Gastroesophageal sphincter (tissue), 4 donors: ENCODE results near the gene SETD9. TPM values are rescaled to one million over a fixed set of nuclear protein-coding genes. Genes with fewer than 3 reads are reported as not detected.

ENCODE experiments used
- ATAC-seq: fragments of 150-250 bp; one replicate; pipeline ENCODE4 v1.9.1; 2016; ENCODE audit warnings: mild to moderate bottlenecking, moderate library complexity
- H3K27ac ChIP-seq, 4 donors: fragments of 200-600 bp; sonication (generic) in 3 of 4; 1 replicate in 3 of 4; 2 replicates in 1 of 4; pipeline ENCODE4 v1.5.1; 2016 to 2019
- H3K27me3 ChIP-seq: fragments of 200-600 bp; sonication (generic); one replicate; pipeline ENCODE4 v1.5.1; 2019
- H3K36me3 ChIP-seq, 2 donors: fragments of 200-600 bp; sonication (generic); one replicate each; pipeline ENCODE4 v1.5.1; 2019; ENCODE audit warnings: control low read depth in 1 of 2
- H3K4me1 ChIP-seq, 3 donors: fragments of 200-600 bp; sonication (generic); 1 replicate in 2 of 3; 2 replicates in 1 of 3; pipeline ENCODE4 v1.5.1; 2016 to 2019; ENCODE audit warnings: control low read depth in 2 of 3
- H3K4me3 ChIP-seq, 2 donors: fragments of 200-600 bp; sonication (generic); one replicate each; pipeline ENCODE4 v1.5.1; 2019; ENCODE audit warnings: mild to moderate bottlenecking in 1 of 2, moderate library complexity in 1 of 2
- H3K9me3 ChIP-seq, 3 donors: fragments of 200-600 bp; sonication (generic); one replicate each; pipeline ENCODE4 v1.5.1; 2017 to 2019; ENCODE audit warnings: control low read depth in 2 of 3
- EP300 ChIP-seq: sonication (generic); formaldehyde crosslinking; IDR thresholded peaks from one replicate; pipeline ENCODE4 v1.6.1; 2017; ENCODE audit warnings: antibody characterized with exemption, mild to moderate bottlenecking
- POLR2A ChIP-seq, 2 donors: fragments of 450-650 bp; IDR thresholded peaks; one replicate each; pipeline ENCODE4 v1.6.1; 2017; ENCODE audit warnings: antibody characterized with exemption in 2 of 2, mild to moderate bottlenecking in 2 of 2, moderate library complexity in 1 of 2
- POLR2AphosphoS5 ChIP-seq: sonication (generic); formaldehyde crosslinking; IDR thresholded peaks from one replicate; pipeline ENCODE4 v1.6.1; 2017; ENCODE audit warnings: antibody characterized with exemption
- WGBS, 2 donors: methylation state at CpG; one replicate each; pipeline ENCODE4 v1.1.5; 2018; ENCODE audit warnings: low coverage in 1 of 2; 5-methylcytosine and 5-hydroxymethylcytosine counted together
- total RNA-seq, 4 donors: library from RNA; depleted of rRNA; stranded (reverse); fragments of >200 nt; gene quantifications; one replicate each; pipeline ENCODE4 v1.1.0, GENCODE V29; 2016
- TF ChIP-seq, protein P1 (sequence below), 4 experiments: fragments of 200-600 bp in 2 of 4; fragments of 450-650 bp in 2 of 4; sonication (generic) in 1 of 4; IDR thresholded peaks; one replicate each; pipeline ENCODE4 v1.5.1; 2017 to 2019; ENCODE audit warnings: antibody characterized with exemption in 4 of 4, mild to moderate bottlenecking in 2 of 4, moderate library complexity in 2 of 4

The SETD9 gene
- total RNA-seq, 4 donors from 2014 or later: 5.9 to 19.6 (median 15.5) TPM

DNA sequence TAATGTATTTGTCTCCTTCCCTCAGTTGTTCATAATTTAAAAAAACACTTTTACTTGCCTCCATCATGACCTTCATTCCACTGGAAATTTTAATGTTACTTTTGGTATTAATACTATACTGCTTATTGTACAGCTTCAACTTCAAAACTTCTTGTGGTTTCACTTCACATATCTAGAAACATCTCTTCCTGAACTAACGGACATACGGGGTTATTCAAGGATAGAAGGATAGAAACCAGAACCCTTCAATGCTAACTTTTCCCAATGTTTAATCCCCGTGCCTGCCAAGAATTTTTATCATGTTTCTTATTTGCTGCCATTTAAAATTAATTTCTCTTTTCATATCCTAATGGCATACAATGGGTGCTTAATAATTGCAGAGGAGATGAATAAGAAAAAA, 36.3 kb upstream of the SETD9 start:
- no peak for ATAC-seq
- WGBS, 2 donors: 33 to 64% methylated on average over 3 of the region's 3 CpGs

DNA sequence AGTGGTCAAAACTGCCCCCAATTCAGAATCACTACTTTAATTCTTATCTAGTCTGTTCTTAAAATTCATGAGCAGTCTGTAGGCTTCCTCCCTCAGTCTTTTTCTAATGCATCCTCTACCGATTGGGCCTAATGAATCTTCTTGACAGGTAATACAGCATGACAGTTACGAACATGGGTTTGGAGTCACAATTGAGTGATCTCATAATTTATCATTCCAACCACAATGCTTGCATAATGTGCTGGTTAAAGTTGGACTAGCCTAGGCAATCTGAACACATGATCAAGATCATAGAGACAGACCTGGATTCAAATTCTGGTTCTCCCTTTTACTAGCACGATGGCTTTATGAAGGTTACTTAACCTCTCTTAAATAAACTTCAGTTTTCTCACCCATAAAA, 33.1 kb upstream of the SETD9 start:
- TF ChIP-seq EP300 (no peak), POLR2A (IDR thresholded peaks at IDR 0.05) (no peak), POLR2AphosphoS5 (no peak)
- TF ChIP-seq, protein P1, sequence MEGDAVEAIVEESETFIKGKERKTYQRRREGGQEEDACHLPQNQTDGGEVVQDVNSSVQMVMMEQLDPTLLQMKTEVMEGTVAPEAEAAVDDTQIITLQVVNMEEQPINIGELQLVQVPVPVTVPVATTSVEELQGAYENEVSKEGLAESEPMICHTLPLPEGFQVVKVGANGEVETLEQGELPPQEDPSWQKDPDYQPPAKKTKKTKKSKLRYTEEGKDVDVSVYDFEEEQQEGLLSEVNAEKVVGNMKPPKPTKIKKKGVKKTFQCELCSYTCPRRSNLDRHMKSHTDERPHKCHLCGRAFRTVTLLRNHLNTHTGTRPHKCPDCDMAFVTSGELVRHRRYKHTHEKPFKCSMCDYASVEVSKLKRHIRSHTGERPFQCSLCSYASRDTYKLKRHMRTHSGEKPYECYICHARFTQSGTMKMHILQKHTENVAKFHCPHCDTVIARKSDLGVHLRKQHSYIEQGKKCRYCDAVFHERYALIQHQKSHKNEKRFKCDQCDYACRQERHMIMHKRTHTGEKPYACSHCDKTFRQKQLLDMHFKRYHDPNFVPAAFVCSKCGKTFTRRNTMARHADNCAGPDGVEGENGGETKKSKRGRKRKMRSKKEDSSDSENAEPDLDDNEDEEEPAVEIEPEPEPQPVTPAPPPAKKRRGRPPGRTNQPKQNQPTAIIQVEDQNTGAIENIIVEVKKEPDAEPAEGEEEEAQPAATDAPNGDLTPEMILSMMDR (IDR thresholded peaks at IDR 0.05): no peak
- Histone ChIP-seq H3K36me3 (peaks cover 0 to 90% of the 10 kb centered on the region in 2 donors), H3K4me3 (no peak overlapping the region), H3K9me3 (no peaks in the 10 kb centered on the region), H3K27me3 (no peaks in the 10 kb centered on the region), H3K4me1 (no peaks in the 10 kb centered on the region), H3K27ac (no peak overlapping the region)
- no peak for ATAC-seq
- 69 to 90% methylated on average over 2 to 3 of the region's 3 CpGs for WGBS, 2 donors

More for the DNA sequence above, 36.3 kb upstream of the SETD9 start:
- no peaks in the 10 kb centered on the region for H3K4me1 ChIP-seq
- peaks cover 0 to 81% of the 10 kb centered on the region in 2 donors for H3K36me3 ChIP-seq
- H3K27ac ChIP-seq: no peak overlapping the region
- no peak overlapping the region for H3K4me3 ChIP-seq
- no peaks in the 10 kb centered on the region for H3K9me3 ChIP-seq
- H3K27me3 ChIP-seq: no peaks in the 10 kb centered on the region
- TF ChIP-seq, protein P1 (IDR thresholded peaks at IDR 0.05): no peak

DNA sequence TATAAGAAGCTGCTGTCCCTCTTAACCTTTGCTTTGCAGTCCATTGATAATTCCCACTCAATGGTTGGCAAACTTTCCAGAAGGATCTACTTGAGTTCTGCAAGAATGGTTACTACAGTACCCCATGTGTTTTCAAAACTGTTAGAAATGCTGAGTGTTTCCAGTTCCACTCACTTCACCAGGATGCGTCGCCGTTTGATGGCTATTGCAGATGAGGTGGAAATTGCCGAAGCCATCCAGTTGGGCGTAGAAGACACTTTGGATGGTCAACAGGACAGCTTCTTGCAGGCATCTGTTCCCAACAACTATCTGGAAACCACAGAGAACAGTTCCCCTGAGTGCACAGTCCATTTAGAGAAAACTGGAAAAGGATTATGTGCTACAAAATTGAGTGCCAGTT, 27.8 kb upstream of the SETD9 start:
- no peaks in the 10 kb centered on the region for H3K4me1 ChIP-seq
- no peak overlapping the region for H3K4me3 ChIP-seq
- no peak overlapping the region for H3K27ac ChIP-seq
- H3K36me3 ChIP-seq: peaks cover 0 to 93% of the 10 kb centered on the region in 2 donors
- H3K27me3 ChIP-seq: no peaks in the 10 kb centered on the region
- no peaks in the 10 kb centered on the region for H3K9me3 ChIP-seq
- WGBS, 2 donors: 95 to 98% methylated on average over 3 to 5 of the region's 5 CpGs
- no peak for TF ChIP-seq POLR2AphosphoS5
- TF ChIP-seq EP300: no peak
- TF ChIP-seq POLR2A (IDR thresholded peaks at IDR 0.05): no peak
- TF ChIP-seq, protein P1 (IDR thresholded peaks at IDR 0.05): no peak
- no peak for ATAC-seq

DNA sequence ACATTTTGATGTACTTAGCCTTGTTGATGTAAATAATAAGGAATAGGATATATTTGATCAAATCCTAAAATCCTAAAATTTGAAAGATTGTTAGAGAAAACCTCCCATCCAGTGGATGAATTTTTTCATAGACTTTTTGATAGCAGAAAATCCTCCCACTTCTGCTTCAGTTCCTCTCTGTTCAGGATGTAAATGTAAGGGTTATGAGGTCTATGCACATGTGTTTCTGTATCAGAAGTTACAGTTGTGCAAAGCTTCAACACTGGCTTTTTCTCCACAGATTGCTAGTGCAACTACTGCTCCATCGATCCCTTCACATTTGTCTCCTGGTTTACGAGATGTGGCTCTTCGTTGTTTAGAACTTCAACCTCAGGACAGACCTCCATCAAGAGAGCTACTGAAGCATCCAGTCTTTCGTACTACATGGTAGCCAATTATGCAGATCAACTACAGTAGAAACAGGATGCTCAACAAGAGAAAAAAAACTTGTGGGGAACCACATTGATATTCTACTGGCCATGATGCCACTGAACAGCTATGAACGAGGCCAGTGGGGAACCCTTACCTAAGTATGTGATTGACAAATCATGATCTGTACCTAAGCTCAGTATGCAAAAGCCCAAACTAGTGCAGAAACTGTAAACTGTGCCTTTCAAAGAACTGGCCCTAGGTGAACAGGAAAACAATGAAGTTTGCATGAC, 16.0 kb upstream of the SETD9 start:
- no peaks in the 10 kb centered on the region for H3K9me3 ChIP-seq
- H3K27me3 ChIP-seq: no peaks in the 10 kb centered on the region
- H3K4me3 ChIP-seq: no peak overlapping the region
- no peak overlapping the region for H3K27ac ChIP-seq
- no peaks in the 10 kb centered on the region for H3K4me1 ChIP-seq
- no peak for TF ChIP-seq POLR2A (IDR thresholded peaks at IDR 0.05)
- no peak for TF ChIP-seq POLR2AphosphoS5
- TF ChIP-seq, protein P1 (IDR thresholded peaks at IDR 0.05): no peak
- no peak for TF ChIP-seq EP300
- no peak for ATAC-seq
- WGBS, 2 donors: 85 to 93% methylated on average over 4 to 5 of the region's 5 CpGs
- peaks cover 0 to 71% of the 10 kb centered on the region in 2 donors for H3K36me3 ChIP-seq

DNA sequence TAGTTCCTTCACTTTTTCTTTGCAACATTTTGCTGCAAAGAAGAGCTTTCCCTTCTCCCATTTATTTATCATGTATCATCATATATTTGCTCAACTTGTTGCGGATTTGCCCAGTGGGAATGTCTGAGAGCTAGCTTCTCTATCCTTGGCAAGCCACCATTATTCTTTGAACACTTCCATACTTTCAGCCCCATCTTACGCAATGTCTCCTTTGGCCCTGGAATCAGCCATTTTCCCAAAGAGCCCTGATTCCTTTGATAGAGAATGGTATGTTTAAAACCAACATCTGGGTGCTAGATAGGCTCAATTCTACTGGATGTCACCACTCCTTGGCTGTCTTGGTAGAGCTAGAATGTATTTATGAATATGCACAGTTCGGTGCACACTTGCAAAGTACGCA, 12.6 kb upstream of the SETD9 start:
- no peak for ATAC-seq
- no peaks in the 10 kb centered on the region for H3K4me1 ChIP-seq

More for the DNA sequence above, 12.6 kb upstream of the SETD9 start:
- TF ChIP-seq POLR2AphosphoS5 (no peak), EP300 (no peak), POLR2A (IDR thresholded peaks at IDR 0.05) (no peak)
- TF ChIP-seq, protein P1 (IDR thresholded peaks at IDR 0.05): no peak
- H3K4me3 ChIP-seq: no peak overlapping the region
- 75 to 100% methylated on average over 4 of the region's 4 CpGs for WGBS, 2 donors
- H3K9me3 ChIP-seq: no peaks in the 10 kb centered on the region
- H3K36me3 ChIP-seq: peaks cover 0 to 40% of the 10 kb centered on the region in 2 donors
- no peaks in the 10 kb centered on the region for H3K27me3 ChIP-seq
- H3K27ac ChIP-seq: no peak overlapping the region
